Dermis microvascular lymphatic vessel endothelial cell (primary cell): Measurements from ENCODE around the gene LCN10. TPM values are rescaled to one million over a fixed set of nuclear protein-coding genes. Genes with fewer than 3 reads are reported as not detected.
"Not testable (repeated sequence)": the region's sequence is repeated elsewhere in the genome, so short reads cannot be mapped to it uniquely, and the experiment has no call there.

Experiments used
- DNase-seq, 2 donors: peaks; one replicate each; pipeline versions ENCODE4 v3.0.0 to v3.0.0-alpha.2; 2010; ENCODE audit warnings: low read depth in 2 of 2
- total RNA-seq: library from RNA; depleted of rRNA; stranded (reverse); fragments of >200 nt; gene quantifications from 2 replicates; pipeline ENCODE4 v1.2.1, GENCODE V29; 2014

Gene LCN10
- total RNA-seq, 1 donor from 2014 or later = 0.13 TPM

GRCh38 chr9:136755302-136756133, 12.8 kb upstream of the LCN10 start:
- DNase-seq = not testable (repeated sequence)

DNA sequence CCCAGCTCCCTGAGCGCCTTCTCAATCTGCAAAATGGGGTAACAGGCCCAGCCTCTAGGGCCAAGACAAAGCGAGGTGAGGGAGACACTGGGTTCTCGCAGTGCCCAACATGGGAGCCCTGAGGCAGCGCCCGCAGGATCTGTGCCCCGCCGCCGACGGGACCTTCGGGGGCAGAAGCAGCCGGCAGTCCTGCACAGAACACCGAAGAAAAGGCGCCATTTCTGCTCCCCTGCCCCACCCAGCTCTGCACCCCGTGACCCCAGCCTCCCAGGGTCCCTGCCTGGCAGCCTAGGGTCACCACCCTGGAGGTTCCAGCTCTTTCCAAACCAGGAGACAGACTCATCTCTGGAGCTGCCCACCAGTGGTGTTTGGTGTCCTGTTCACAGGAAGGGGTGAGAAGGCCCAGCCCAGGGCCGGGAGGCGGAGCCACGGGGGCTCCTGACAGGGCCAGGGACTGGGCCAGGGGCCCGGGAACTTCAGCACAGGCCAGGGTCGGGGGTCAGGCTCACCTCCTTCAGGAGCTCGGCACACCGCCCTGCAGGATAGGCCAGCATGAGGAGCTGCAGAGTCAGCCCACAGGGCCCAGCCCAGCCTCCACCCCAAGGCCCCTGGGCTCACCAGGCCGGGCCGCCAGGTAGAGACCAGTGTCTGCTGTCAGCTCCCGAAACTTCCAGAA, 12.0 kb upstream of the LCN10 start:
- no peak for DNase-seq

GRCh38 chr9:136754059-136754572, 11.4 kb upstream of the LCN10 start:
- DNase-seq = no peak

DNA sequence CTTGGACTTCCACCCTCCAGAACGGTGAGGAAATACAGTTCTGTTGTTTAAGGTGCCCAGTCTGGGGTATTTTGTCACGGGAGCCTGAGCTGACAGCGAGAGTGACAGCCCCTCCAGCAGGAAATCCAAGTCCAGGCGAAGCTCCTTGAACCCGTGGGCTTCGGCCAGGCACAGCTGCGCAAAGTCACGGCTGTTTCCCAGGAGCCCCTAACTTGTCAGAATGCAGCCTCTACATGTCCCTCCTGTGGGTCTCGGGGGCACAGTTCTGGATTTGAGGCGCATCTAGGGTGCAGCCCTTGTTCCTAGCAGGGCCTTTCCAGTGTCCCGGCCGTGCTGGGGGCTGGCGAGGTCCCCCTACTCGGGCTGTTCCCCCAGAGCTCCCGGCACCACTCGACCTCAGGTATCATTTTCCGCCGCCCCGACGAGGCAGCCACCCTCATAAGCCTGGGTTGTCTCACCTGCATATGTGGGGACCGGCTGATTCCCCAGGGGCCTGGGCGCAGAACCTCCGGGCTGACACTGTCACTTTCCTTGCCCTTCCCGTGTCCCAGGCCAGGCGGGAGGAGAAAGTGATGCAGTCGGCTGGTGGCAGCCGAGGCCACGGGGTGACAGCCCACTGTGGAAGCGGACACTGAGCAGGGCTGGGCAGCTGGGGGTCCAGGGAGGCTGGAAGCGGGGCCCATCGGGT, 10.8 kb upstream of the LCN10 start:
- DNase-seq = no peak

DNA sequence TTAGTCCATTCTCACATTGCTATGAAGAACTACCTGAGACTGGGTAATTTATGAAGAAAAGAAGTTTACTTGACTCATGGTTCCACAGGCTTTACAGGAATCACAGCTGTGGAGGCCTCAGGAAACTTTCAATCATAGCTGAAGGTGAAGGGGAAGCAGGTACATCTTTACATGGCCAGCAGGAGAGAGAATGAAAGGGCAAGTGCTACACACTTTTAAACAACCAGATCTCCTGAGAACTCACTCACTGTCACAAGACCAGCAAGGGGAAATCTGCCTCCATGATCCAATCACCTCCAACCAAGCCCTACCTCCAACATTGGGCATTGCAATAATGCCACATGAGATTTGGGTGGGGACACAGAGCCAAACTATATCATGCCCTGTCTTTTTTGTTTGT, 9.1 kb upstream of the LCN10 start:
- DNase-seq = no peak

DNA sequence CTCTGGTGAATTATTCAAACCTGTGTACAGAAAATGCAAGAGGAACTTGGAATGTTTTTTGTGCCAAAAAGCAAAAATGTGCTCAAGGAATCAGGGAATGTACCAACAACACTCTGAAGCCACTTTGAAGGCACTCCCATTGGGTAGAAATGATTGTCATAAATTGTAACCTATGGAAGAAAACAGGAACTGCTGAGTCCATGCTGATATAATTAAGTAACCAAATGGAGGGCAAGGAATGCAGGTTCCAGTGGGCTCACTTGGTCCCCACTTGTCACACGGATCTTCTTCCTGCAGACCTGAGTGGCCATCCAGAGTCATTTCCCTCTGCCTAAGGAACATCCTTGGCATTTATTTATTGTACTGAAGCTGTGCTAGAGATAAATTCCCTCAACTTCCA, 8.5 kb upstream of the LCN10 start:
- DNase-seq = no peak

- DNase-seq = no peak
Measured at GRCh38 chr9:136750526-136750925, 7.8 kb upstream of the LCN10 start.

DNA sequence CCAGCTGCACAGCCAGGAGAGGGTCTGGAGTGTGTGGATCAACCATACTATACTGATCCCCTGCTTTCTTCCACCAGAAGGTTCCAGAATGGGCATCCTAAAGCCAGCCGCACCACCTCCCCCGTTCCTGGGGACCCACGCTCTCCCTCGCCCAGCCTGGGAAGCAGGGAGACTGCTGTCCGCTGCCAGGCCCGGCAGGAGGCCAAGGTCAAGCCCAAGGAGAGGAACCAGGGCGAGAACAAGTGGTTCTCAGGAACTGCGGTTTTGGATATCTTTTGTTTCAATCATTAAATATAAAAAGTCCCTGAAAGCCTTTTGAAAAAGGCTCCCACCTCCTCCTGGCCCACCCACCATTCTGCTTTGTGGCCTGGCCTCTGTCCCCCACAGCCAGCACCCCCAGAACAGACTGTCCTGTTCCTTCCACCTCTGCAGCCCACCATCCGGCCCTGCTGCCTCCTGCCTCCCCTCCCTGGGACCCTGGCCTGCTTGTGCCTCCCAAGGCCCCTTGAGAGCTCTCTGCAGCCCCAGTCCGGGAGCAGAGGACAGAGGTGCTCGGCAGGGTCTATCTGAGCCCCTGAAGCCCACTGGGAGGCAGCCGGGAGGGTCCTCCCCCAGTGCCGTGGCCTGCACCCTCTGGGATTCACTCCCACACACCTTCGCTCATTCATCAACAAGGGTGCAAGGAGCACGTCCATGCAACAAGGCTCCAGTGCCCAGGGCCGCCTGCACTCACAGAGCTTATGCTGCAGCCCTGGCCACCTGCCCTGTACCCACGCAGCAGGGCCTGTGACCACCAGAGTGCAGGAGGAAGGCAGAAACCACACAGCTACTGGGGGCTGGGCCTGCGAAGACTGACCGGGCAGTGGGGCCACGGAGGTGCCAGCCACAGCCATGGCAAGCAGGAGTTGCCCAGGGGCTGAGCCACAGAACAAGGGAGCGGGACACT, 6.2 kb upstream of the LCN10 start:
- DNase-seq = no peak

DNA sequence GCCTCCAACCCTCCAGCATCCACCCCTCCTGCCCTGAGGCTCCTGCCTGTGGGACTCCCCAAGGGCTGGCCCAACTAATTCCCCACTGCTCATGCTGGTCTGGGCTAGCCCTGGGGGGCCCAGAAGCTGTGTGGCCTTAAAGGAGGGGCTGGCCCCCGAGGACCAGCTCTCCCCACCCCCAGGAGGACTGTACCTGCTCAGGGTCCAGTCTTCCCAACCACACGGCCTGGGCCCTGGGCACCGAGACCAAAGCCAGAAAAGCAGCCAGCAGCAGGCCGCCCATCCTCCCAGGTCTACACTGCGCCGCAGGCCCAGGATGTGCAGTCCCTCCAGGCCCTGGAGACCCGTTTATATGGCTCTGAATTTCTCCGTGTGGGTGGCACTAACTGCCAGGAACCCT, 5.5 kb upstream of the LCN10 start, which contains the start of gene LCN6:
Gene LCN6, minus strand, starts transcription at position 325 of the 400 bp plus-strand sequence. Its CDS starts 42 bp downstream, at position 283.
- no peak for DNase-seq

- DNase-seq = no peak
Measured at GRCh38 chr9:136747161-136748060, 4.7 kb upstream of the LCN10 start.

DNA sequence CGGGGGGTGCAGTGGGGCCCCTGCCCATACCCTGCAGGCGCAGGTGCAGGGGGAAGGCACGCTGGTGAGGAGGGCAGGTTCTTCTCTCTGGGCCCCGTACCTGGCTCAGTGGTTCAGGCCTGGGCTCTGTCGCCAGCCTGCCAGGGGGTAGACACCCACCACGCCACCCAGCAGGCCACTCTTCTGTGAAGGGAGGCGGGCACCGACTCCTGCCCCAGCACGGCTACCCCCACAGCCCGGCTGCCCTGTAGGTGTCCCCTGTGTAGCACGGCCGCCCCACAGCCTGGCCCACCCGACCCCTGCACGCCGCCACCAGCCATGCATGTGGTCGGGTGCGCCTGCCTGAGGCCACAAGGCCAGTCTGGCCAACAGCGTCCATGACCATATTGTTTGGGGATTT, 3.9 kb upstream of the LCN10 start:
- DNase-seq = no peak

- no peak for DNase-seq
Measured at GRCh38 chr9:136746155-136746490, 3.4 kb upstream of the LCN10 start.

- no peak for DNase-seq
Measured at GRCh38 chr9:136745389-136746154, 2.8 kb upstream of the LCN10 start.

GRCh38 chr9:136744773-136745172, 2.0 kb upstream of the LCN10 start:
- DNase-seq = no peak

DNA sequence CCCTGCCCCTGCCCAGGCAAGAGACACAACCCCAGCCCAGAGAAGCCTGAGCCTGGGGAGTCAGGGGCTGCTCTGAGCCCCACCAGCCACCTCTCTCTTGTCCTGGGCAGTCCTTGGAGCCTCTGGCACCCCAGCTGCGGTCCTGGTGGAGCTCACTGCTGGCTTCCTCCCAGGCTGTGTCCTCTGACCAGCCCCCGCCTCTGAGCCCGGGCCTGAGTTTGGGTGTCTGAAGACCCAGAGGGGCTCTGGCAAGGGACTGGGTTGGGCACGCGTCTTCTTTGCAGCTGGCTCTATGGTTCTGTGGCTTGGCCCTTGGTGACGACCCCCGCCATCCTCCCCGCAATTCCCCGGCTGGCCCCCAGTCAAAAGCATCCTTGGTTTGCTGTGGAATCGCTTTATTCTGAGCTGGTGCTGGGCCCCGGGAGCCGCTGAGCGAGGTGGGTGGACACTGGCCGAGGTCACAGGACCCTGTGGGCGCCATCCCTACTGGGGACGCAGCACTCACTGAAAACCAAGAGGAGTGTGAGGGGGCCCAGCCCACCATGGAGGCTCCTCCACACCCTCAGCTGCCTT, 985 bp upstream of the LCN10 start:
- no peak for DNase-seq

DNA sequence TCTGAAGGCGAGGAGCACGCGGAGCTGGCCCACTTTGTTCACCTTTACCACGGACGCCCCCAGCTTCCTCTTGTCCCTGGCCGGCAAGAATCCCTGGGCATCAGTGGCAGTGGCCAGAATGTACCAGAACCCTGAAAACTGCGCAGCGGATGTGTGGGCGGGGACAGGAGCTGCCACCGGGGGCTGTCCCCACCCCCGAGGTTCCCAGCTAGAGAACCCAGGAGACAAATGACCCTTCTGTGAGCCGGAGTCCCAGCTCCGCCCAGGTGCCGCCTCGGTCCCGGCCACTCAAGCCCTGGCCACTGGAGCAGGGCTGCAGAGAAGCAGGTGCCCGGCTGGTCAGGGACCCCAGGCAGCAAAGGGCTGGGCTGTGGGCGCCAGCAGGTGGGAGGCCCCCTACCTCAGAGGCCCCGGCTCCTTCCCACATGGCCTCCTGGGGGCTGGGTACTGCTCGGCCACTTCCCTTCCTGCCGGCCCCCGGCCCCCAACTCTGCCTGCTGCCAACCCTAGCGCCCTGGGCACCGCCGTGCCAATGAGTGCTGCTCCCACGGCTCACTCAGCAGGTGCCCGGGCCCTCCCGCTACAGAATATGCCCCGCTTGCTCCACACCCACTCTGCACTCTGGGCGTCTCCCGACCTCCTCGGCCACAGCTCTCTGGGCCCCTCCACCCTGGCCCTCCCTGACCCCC, 713 bp downstream of the LCN10 start:
- no peak for DNase-seq

DNA sequence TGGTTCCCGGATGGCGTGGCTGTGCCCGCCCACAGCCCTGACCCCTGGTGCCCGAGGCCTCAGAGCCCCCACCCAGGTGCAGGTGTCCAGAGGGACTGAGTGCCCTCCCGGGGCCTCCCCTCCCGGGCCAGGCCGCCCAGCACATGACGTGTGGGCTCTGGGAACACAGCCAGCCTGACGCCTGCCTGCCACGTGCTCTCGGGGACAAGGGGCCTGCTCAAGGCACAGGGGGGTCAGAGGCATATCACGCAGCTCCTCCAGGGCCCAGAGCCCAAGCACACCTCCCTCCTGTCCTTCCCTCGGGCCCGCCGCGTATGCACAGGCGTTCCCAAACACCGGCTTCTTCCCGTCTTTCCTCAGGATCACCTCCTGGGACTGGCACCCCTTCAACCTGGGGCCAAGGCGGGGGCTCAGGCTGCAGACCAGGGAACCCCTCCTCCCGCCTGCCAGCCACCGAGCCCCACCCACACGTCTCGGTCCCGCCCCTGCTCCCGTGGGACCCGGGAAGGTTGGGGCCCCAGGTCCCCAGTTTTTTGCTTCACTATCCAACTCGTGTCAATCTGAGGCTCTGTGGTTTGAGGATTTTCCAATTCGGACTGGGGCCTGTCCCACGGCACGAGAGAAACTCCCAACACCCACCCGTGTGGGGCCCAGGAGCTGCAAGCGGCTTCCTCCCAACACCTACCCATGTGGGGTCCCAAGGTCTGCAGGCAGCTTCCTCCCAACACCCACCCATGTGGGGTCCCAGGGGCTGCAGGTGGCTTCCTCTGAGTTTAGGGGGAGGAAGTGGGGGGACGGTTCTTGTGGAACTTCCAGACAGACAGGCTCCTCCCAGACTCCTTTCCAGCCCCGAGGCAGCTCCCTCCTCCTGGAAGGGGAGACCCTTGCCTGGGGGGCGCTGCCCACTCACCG, 1.5 kb downstream of the LCN10 start:
- DNase-seq = no peak
